Ishikawa (cell line): ENCODE data around the gene HOXA9.

ENCODE experiments used
- CEBPB ChIP-seq: IDR thresholded peaks from 2 replicates; pipeline ENCODE4 v1.6.1; 2012
- CREB1 ChIP-seq: IDR thresholded peaks from 2 replicates; pipeline ENCODE4 v1.6.1; 2012; ENCODE audit warnings: low read depth
- EGR1 ChIP-seq: IDR thresholded peaks from 2 replicates; pipeline ENCODE4 v1.6.1; 2012
- EP300 ChIP-seq: IDR thresholded peaks from 2 replicates; pipeline ENCODE4 v1.6.1; 2012; ENCODE audit warnings: borderline replicate concordance
- FOXM1 ChIP-seq: IDR thresholded peaks from 2 replicates; pipeline ENCODE4 v1.6.1; 2012; ENCODE audit warnings: low read depth, borderline replicate concordance
- NFIC ChIP-seq: IDR thresholded peaks from 2 replicates; pipeline ENCODE4 v1.6.1; 2012
- RAD21 ChIP-seq: IDR thresholded peaks from 2 replicates; pipeline ENCODE4 v1.6.1; 2012; ENCODE audit warnings: low read depth
- REST ChIP-seq: IDR thresholded peaks from 2 replicates; pipeline ENCODE4 v1.6.1; 2012; ENCODE audit warnings: low read depth, mild to moderate bottlenecking
- TAF1 ChIP-seq: IDR thresholded peaks from 2 replicates; pipeline ENCODE4 v1.6.1; 2012; ENCODE audit warnings: low read depth, mild to moderate bottlenecking
- TCF12 ChIP-seq: IDR thresholded peaks from 2 replicates; pipeline ENCODE4 v1.6.1; 2012; ENCODE audit warnings: low read depth
- TEAD4 ChIP-seq: IDR thresholded peaks from 2 replicates; pipeline ENCODE4 v1.6.1; 2012
- USF1 ChIP-seq: IDR thresholded peaks from 2 replicates; pipeline ENCODE4 v1.6.1; 2012
- YY1 ChIP-seq: IDR thresholded peaks from 2 replicates; pipeline ENCODE4 v1.6.1; 2012; ENCODE audit warnings: low read depth
- ZBTB7A ChIP-seq: IDR thresholded peaks from 2 replicates; pipeline ENCODE4 v1.6.1; 2012; ENCODE audit warnings: low read depth
- TF ChIP-seq, protein P1 (sequence below): IDR thresholded peaks from 2 replicates; pipeline ENCODE4 v1.6.1; 2012

HOXA9 gene

DNA sequence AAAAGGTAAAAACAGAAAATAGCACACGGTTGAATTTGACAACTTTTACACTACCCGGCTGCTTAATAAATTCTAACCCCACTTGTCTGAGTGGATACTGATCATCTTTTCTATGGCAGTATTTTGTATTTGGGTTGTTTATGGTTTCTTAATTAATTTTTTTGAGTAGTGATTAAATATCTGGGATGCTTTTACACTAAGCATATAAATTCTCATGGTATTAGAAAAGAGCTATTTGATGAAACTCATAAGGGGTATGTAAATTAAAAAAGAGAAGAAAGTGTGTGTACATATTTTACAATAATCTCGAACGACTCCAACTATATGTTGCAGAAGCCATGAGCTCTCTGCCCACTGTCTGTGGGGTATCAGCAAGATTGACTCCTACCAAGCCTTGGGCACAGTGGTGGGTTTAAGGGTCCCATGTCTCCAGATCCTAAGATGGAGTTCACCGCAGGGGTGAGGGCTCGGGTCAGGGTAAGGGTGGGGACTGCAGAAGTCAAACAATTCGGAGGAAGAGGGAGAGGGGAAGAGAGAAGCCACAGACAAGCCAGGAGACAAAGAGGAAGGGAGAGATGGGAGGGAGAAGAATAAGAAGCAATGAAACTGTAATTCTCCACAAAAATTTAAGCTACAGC, 42.1 kb upstream of the HOXA9 start:
- no peak for TF ChIP-seq EP300
- no peak for TF ChIP-seq TEAD4
- TF ChIP-seq REST, result no peak
- no peak for TF ChIP-seq TAF1
- no peak for TF ChIP-seq RAD21
- no peak for TF ChIP-seq EGR1
- TF ChIP-seq YY1, result no peak
- TF ChIP-seq TCF12, result no peak
- no peak for TF ChIP-seq ZBTB7A

DNA sequence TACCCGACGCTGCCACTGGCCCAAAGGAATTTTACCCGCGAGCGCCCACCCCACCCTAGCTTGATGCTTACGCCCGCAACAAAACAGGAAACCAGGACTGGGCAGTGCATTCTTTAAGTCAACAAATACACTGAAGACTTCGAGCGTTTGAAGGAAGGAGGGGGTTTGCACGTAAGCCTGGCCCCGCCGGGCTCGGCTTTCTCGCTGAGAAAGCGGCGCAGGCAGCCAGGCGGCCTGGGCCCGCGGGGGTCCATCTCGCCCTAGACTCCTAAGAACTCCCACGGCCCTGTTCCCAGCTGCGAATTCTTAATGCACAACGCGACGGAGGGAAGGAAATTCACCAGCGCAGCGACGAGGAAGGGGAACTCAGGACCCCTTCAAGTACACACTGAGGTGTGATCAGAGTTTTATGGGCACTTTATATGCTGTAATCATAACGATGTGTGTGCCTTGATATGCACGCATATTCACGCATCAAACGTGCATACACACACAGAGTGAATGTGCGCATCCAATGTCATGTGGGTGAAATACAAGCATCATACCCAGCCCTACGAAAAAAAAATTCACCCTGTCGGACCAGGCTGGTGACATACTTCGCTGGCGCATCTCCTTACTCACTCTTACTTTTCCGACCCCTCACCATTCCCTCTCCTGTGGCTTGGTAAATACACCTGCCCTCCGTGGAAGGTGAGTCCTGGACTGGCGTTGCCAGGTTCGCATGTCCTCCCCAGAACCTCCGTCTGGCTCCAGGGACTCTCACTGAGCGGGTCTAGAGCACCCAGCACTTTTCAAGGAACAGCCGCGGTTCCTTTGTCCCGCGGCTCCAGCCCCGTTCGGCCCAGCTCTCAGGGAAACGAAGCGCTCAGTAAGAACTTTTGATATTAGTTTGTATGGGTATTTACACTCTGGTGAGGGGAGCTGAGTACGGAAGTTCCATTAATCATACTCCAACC, 40.3 kb upstream of the HOXA9 start:
- TF ChIP-seq EGR1, result no peak
- TF ChIP-seq TCF12, result no peak
- TF ChIP-seq TAF1, result no peak
- no peak for TF ChIP-seq YY1
- TF ChIP-seq RAD21, result no peak
- TF ChIP-seq FOXM1, result no peak
- TF ChIP-seq CREB1, result no peak
- no peak for TF ChIP-seq NFIC
- no peak for TF ChIP-seq ZBTB7A
- TF ChIP-seq REST, result no peak

- TF ChIP-seq TAF1 (no peak), NFIC (no peak), FOXM1 (no peak), EP300 (no peak), USF1 (no peak), CREB1 (no peak), CEBPB (no peak), TEAD4 (no peak), YY1 (no peak), RAD21 (no peak), EGR1 (no peak), ZBTB7A (no peak)
- TF ChIP-seq, protein P1, sequence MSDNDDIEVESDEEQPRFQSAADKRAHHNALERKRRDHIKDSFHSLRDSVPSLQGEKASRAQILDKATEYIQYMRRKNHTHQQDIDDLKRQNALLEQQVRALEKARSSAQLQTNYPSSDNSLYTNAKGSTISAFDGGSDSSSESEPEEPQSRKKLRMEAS, result no peak
Measured at GRCh38 chr7:27204851-27205322, 39.5 kb upstream of the HOXA9 start.

GRCh38 chr7:27203964-27204594, 38.7 kb upstream of the HOXA9 start:
- TF ChIP-seq RAD21 (no peak), REST (no peak), TCF12 (no peak), YY1 (no peak), FOXM1 (no peak), CREB1 (no peak), ZBTB7A (no peak), EP300 (no peak), CEBPB (no peak)
- TF ChIP-seq, protein P1, result no peak
